GM12873 (cell line): Measurements from ENCODE around the gene TNFRSF8.

ENCODE experiments used
- CTCF ChIP-seq: IDR thresholded peaks from 2 replicates; pipeline ENCODE4 v1.5.1; 2012; ENCODE audit warnings: low read depth, mild to moderate bottlenecking, moderate library complexity, low read length, control low read depth; ENCODE audit not compliant: insufficient read depth; ENCODE audit errors: missing control alignments

TNFRSF8 gene

GRCh38 chr1:12063141-12064072 lies at the start of gene TNFRSF8:
TSS of gene TNFRSF8 (plus strand) at chr1:12063303. CDS start at chr1:12063599, 296 bp downstream.
- peak; percentile 11 for TF ChIP-seq CTCF

DNA sequence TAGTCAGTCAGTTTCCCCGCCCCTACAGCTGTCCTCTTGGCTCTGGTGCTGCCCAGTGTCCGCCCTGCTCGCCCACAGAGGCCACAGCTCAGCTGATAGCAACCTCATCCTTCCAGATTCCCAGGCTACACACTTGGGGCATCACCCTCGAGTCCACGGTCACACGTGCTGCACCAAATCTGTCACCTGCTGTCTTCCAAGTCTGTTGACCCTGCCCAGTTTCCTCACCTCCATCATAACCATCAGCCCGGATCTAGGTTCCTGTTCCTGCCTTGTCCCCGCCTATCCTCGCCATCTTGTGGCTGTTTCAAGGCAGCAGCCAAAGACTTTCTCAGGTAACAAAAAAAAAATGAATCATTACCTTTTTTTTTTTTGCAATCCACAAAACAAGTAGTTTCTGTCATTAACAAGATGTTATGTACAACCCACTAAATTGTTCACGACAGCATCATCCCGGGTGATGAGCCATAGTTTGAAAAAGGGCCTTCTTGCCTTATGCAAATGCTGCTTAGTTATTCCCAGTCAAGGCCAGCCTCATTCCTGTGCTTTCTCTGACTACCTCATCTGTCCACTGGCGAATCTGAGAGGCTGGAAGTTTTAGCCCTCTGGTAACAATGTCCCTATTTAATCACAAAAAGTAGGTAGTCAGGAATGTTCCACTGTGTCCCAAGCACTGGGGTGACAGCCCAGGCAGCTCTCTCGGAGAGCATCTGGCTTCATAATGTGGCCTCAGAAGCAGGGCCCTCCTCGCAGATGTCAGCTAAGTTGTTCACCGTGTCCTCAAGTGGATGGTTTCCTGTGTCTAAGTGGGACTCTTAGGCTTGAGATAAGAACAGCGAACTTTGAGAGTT lies 48.7 kb upstream of the TNFRSF8 start:
- no peak for TF ChIP-seq CTCF

DNA sequence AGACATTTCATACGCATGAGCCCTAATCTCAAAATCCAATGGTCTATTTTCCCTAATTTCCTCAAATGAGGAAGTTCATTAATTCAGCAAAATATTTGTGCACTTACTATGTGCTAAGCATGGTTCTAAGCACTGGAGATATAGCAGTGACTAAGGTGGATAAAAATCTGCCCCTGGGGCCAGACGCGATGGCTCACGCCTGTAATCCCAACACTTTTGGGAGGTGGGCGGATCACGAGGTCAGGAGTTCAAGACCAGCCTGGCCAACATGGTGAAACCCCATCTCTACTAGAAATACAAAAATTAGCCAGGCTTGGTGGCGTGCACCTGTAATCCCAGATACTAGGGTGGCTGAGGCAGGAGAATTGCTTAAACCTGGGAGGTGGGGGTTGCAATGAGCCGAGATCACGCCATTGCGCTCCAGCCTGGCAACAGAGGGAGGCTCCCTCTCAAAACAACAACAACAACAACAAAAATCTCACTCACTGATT lies 48.1 kb upstream of the TNFRSF8 start:
- TF ChIP-seq CTCF: no peak

GRCh38 chr1:12015499-12015898 lies 47.6 kb upstream of the TNFRSF8 start:
- no peak for TF ChIP-seq CTCF

GRCh38 chr1:12016182-12016581 lies 46.9 kb upstream of the TNFRSF8 start:
- TF ChIP-seq CTCF: no peak

DNA sequence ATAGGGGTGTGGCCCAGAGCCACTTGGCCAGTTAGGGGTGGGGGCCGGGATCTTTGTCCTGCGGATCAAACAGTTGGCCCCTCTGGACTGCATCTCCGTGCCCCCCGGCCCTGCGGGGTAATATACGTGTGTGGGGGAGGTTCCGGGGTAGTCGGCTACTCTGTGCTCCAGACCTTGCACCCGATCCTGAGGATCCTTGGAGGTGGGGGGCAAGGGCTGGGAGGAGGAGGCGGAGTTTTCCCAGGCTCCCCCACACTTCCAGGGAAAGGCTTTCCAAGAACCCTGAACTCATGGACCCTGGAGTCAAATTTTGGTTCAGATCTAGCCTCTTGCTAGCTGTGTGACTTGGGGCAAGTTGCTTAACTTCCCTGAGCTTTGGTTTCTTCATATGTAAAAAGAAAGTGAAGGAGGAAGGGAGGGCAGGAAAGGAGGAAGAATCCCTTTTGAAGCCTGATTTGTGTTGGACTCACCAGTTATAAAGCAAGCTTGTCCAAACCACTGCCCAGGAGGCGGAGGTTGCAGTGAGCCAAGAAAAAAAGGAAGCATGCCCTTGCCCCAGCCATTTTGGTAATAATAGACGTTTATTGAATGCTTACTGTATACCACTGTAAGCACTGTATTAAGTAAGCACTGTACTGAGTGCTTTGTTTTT lies 43.1 kb upstream of the TNFRSF8 start:
- no peak for TF ChIP-seq CTCF
